ENCODE data around the gene BRIX1. TPM values are rescaled to one million over a fixed set of nuclear protein-coding genes. Genes with fewer than 3 reads are reported as not detected.

The BRIX1 gene, protein sequence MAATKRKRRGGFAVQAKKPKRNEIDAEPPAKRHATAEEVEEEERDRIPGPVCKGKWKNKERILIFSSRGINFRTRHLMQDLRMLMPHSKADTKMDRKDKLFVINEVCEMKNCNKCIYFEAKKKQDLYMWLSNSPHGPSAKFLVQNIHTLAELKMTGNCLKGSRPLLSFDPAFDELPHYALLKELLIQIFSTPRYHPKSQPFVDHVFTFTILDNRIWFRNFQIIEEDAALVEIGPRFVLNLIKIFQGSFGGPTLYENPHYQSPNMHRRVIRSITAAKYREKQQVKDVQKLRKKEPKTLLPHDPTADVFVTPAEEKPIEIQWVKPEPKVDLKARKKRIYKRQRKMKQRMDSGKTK
- 29.1 TPM for total RNA-seq

DNA sequence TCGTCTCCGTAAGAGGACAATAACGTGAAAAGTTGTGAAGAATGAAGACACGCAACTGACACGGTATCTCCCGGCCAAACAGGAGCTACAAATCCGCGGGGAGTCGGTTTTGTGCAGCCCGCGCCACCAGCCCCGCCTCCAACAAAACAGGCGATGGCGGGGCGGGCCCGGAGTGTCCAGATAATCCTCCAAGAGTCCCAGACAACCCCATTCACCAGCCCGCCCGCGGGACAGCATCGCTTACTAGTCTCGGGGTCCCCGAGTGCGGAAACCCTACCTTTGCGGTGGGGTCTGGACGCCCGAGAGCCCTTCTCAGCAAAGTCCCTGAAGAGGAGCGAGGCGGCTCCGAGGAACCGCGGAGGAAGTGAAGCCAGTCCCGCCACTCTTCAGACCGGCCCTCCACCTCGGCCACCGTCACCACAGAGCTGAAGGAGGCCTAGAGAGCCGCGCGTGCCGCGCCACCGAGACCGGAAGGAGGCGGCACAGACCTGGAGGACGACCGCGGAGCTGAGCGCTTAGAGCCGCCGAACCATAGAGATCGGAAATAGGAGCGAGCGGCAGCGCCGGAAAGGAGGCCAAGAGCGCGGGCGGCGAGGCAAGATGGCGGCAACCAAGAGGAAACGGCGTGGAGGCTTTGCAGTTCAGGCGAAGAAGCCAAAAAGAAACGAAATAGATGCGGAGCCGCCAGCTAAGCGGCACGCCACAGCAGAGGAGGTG lies at the start of gene BRIX1, which contains the start of gene RAD1:
TSS of gene BRIX1 (plus strand) at position 573 of the 717 bp plus-strand sequence. CDS start at position 601, 28 bp downstream.
TSS of gene RAD1 (minus strand) at position 366 of the 717 bp plus-strand sequence. CDS start 612 bp downstream, outside the sequence.

DNA sequence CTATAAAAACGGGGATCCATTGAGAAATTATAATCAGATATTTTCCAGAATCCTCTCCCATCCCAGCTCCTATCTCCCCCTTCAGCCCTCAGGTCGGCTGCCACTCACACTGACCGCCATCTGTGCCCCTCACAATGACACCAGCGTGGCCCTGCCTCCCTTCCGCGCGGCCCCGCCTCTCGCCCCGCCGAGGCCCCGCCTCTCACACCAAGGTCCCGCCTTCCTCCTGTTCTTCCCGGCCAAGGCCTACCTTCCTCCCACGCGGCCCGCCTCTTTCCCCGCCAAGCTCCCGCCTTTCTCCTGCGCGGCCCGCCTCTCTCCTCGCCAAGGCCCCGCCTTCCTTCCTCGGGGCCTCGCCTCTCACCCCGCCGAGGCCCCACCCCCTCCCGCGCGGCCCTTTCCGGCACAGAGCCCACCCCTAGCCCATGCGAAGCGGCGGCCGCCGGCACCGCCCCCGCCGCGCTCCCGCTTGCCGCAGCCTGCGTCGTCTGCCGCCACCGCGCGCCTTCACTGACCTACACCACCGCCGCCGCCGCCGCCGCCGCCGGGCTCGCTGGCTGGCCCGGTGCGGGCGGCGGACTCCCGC lies 13.7 kb downstream of the BRIX1 start, which contains the start of gene DNAJC21:
TSS of gene DNAJC21 (plus strand) at position 426 of the 586 bp plus-strand sequence. CDS start 261 bp downstream, outside the sequence.

Other genes with a start within 250 kb of the BRIX1 start
- gene TTC23L, start 76.5 kb upstream of the BRIX1 start, total RNA-seq, result 8.5 TPM
- 43.5 TPM for gene RAD1, start 207 bp upstream of the BRIX1 start, total RNA-seq
- 26.3 TPM for gene DNAJC21, start 13.8 kb downstream of the BRIX1 start, total RNA-seq
- not detected for gene AGXT2, start 132.2 kb downstream of the BRIX1 start, total RNA-seq

All from parietal lobe (tissue), 1 donor.